Measurements from ENCODE around the gene GOLM1.

The GOLM1 gene

DNA sequence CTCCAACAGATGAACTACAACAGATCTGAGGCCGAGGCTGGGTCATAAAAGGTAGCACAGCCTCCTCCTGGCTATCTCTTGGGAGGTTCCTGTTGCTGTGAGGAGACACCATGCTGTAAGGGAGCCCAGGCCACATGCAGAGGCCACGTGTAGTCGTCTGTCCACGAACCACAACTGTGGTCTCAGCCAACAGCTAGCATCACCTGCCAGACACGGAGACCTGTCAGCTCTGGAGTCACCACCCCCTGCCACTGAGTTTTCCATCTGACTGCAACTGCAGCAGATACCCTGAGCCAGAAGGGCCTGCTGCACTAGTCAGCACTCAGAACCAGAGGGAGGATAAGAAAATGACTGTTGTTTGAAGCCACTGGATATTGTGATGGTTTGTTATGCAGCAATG, 12.7 kb upstream of the GOLM1 start:
- POLR2A ChIA-PET (ENCODE audit: low non-redundant PET): no interaction called here
- TF ChIP-seq, protein P1, sequence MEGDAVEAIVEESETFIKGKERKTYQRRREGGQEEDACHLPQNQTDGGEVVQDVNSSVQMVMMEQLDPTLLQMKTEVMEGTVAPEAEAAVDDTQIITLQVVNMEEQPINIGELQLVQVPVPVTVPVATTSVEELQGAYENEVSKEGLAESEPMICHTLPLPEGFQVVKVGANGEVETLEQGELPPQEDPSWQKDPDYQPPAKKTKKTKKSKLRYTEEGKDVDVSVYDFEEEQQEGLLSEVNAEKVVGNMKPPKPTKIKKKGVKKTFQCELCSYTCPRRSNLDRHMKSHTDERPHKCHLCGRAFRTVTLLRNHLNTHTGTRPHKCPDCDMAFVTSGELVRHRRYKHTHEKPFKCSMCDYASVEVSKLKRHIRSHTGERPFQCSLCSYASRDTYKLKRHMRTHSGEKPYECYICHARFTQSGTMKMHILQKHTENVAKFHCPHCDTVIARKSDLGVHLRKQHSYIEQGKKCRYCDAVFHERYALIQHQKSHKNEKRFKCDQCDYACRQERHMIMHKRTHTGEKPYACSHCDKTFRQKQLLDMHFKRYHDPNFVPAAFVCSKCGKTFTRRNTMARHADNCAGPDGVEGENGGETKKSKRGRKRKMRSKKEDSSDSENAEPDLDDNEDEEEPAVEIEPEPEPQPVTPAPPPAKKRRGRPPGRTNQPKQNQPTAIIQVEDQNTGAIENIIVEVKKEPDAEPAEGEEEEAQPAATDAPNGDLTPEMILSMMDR (conservative IDR thresholded peaks at IDR 0.05; ENCODE audit: low read depth): no peak
- CTCF ChIA-PET: interaction anchor here (0.6 kb wide), 2 partner anchors 12 to 130 kb away, joined by 3 to 4 read pairs; no protein-coding TSS in a partner anchor
- DNase-seq (ENCODE audit: low spot score): no peak
- no peak overlapping the region for H3K27ac ChIP-seq

DNA sequence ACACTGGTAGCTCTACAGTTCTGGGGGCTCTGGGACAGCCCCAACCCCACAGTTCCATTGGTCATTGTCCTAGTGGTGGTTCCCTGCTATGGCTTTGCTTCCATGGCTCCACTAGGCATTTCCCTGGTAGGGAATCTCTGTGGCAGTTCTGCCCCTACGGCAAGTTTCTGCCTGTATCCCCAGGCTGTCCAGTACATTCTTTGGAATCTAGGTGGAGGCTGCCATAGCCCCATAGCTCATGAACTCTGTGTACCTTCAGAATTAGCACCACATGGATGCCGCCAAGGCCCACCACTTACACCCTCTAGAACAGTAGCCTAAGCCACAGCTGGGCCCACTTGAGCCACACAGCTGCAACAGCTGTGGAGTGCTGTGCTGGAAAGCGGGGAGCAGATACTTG, 3.3 kb upstream of the GOLM1 start:
- TF ChIP-seq, protein P1 (conservative IDR thresholded peaks at IDR 0.05; ENCODE audit: low read depth): no peak
- DNase-seq (ENCODE audit: low spot score): no peak
- H3K27ac ChIP-seq: no peak overlapping the region
- CTCF ChIA-PET: no interaction called here
- POLR2A ChIA-PET (ENCODE audit: low non-redundant PET): no interaction called here

DNA sequence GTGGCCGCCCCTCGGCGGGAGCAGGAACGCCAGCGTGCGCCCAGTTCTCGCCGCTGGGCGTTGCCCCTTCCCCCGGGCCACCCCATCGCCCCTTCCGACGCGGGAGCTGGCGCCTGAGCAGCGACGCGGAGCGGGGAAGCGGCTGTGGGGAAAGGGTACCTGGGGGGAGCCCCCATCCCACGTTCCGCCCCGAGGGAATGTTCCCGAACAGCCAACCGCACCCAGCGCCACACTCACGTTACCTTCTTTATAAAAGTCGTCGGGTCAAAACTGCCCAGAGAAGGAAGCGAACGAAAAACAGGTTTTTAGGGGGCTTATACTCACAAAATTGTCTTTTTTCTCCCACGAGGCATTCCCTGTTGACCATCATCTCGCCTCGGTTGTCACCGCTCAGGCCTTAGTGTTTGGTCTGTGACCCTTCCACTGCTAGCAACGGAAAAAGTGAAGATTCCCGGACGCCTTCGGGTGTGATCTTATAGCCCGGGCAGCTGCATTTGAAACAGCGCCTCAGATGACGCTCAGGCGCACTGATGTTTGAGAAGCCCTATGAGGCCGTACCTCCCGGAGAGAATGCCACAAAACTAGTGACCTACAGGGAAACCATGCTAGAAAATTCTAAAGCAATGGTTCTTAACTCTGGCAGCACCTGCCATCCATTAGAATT, 475 bp upstream of the GOLM1 start:
- peak overlapping the region; percentile 65 for H3K27ac ChIP-seq
- POLR2A ChIA-PET (ENCODE audit: low non-redundant PET): no interaction called here
- CTCF ChIA-PET: interaction anchor here (0.6 to 1.6 kb wide), 8 partner anchors 12 to 995 kb away, joined by 3 to 8 read pairs (median 4); no protein-coding TSS in a partner anchor
- TF ChIP-seq, protein P1 (conservative IDR thresholded peaks at IDR 0.05; ENCODE audit: low read depth): no peak
- DNase-seq (ENCODE audit: low spot score): peak; percentile 29

DNA sequence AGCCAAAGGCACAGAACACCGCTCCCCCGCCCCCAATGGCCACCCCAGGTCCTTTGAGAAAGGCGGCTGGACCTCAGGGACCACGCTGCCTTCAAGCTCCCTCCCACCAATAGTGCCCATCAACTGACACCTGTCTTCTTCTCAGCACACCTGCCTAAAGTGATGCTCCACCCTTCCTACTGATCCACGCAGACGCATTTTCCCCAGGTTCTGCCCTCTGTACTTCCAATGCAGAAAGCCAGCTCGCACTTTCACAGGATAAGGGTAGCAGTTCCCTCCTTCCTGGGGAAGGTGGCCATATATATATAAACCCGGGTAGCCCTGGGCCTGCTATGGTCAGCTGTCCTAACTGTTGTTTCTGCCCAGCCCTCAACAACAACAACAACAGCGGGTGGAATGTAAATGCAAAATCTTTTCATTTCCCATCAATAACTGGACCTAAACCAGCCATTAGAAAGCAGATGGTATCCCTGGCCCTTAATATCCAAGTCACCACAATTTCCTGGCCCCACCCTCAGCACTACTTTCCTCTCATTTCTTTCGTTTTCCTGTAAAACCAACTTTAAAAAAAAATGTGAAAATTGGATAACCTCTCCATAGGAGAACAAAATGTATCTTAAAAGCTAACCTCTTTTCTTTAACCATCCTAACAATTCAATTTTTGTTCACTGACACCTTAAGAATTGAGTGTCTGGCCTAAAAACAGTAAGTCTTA, 1.7 kb downstream of the GOLM1 start:
- no peak overlapping the region for H3K27ac ChIP-seq
- DNase-seq (ENCODE audit: low spot score): no peak
- TF ChIP-seq, protein P1 (conservative IDR thresholded peaks at IDR 0.05; ENCODE audit: low read depth): no peak
- CTCF ChIA-PET: interaction anchor here (0.6 kb wide), 1 partner anchor 604 kb away, joined by 5 read pairs; no protein-coding TSS in a partner anchor
- POLR2A ChIA-PET (ENCODE audit: low non-redundant PET): no interaction called here

DNA sequence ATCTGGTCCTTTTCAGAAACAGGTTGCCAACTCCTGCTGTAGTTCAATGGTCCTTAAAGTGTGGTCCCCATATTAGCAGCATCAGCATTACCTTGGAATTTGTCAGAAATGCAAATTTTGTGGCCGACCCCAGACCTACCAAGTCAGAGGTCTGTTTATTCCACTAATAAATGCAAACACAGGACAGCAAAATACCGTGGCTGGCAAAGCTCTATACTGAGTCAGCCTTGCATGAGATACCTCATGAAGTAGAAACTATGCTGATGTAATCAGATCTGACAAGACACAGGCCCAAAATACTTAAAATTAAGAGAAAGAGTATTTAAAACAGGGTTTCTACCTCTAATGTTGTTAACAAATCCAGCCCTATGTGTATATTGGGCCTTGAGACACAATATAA, 3.0 kb downstream of the GOLM1 start:
- no peak for DNase-seq (ENCODE audit: low spot score)
- TF ChIP-seq, protein P1 (conservative IDR thresholded peaks at IDR 0.05; ENCODE audit: low read depth): no peak
- ChIA-PET CTCF (no interaction called here), POLR2A (ENCODE audit: low non-redundant PET) (no interaction called here)
- no peak overlapping the region for H3K27ac ChIP-seq

DNA sequence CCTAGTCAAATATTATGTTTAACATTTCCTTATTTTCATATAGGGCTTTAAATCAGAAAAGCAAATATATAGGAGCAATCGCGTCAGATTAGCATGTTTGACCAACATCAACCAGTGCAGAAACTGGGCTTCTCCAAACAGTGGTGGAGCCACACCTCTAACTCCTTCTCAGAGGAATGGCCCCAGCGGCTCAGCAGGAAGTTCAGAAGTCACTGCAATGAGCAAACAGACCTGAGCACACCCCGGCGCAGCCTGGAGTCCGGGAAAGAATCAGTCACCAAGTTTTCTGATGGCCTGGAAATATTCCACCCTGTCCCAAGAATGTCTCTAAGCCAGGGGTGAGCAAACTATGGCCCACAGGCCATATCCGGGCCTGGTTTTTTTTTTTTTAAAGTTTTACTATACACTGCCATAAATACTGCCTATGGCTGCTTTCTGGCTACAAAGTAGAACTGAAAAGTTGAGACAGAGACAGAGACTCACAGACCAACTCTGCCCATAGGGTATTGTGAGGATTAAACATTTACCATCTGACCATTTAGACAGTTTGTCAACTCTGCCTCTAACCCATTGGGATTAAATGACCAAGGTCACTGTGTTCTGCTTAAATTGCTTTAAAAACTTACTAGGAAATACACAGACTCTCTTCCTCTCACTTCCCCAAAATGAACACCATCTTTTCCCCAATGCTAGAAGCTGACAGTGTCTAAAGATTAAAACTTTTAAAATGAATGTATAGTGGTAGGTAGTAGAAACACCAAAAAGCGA, 5.4 kb downstream of the GOLM1 start:
- ChIA-PET POLR2A (ENCODE audit: low non-redundant PET) (no interaction called here), CTCF (no interaction called here)
- no peak for DNase-seq (ENCODE audit: low spot score)
- no peak overlapping the region for H3K27ac ChIP-seq
- TF ChIP-seq, protein P1 (conservative IDR thresholded peaks at IDR 0.05; ENCODE audit: low read depth): no peak
